ENCODE measurements around the gene KISS1R. TPM values are rescaled to one million over a fixed set of nuclear protein-coding genes. Genes with fewer than 3 reads are reported as not detected.
A peak's percentile ranks its signal among the peaks of the same experiment; 100 is the strongest.

Gene KISS1R
- total and polyA plus RNA-seq, 3 experiments from 2014 or later, result 0.49 to 2.3 (median 1.2) TPM

DNA sequence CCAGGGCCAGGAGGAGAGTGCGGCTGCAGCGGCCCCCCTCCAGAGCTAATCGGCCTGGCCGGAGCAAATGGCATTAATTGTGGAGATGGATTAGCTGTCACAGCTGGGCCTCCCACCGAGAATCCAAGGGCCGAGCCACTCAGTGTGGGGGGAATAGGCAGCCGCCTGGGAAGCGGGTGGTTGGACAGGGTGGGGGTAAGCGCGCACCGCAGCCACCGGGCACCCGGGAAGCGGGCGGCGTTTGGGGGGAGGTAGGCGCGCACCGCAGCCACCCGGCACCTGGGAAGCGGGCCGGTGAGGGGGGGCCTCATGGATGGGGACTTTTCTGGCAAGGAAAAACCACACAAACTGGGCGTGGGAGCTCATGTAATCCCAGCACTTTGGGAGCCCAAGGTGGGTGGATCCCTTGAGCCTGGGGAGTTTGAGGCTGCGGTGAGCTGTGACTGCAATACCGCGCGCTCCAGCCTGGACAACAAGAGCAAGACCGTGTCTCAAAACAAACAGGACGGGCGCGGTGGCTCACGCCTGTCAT lies 13.8 kb upstream of the KISS1R start:
- ChIA-PET CTCF (interaction anchor here (0.8 to 3.3 kb wide), 2 partner anchors 37 to 40 kb away, joined by 4 to 13 read pairs; no protein-coding TSS in a partner anchor), POLR2A (interaction anchor here (1.2 to 2.0 kb wide), 2 partner anchors 10 to 11 kb away, joined by 4 to 9 read pairs; partner anchors contain the start of genes MED16 and RNU6-9)
- no peak for DNase-seq
- Mint-ChIP-seq H3K9me3 (no peaks in the 10 kb centered on the region), H3K36me3 (peaks cover 0 to 42% (median 0%) of the 10 kb centered on the region in 3 donors), H3K4me3 (no peak overlapping the region), H3K4me1 (peaks cover 18 to 59% (median 19%) of the 10 kb centered on the region in 3 donors), H3K27me3 (no peaks in the 10 kb centered on the region), H3K27ac (no peak overlapping the region)
- Histone ChIP-seq H3K36me3 (ENCODE audit: insufficient read depth, low read length) (peaks cover 6% of the 10 kb centered on the region), H3K4me1 (ENCODE audit: insufficient read depth, low read length) (peaks cover 40% of the 10 kb centered on the region), H3K4me3 (ENCODE audit: low read length) (no peak overlapping the region), H3K27ac (ENCODE audit: low read depth, low read length) (no peak overlapping the region), H3K9me3 (ENCODE audit: low read length) (no peaks in the 10 kb centered on the region), H3K27me3 (ENCODE audit: insufficient read depth, low read length, poor library complexity, severe bottlenecking) (no peaks in the 10 kb centered on the region)

- no peak for DNase-seq
- Histone ChIP-seq H3K27me3 (ENCODE audit: insufficient read depth, low read length, poor library complexity, severe bottlenecking) (no peaks in the 10 kb centered on the region), H3K36me3 (ENCODE audit: insufficient read depth, low read length) (peaks cover 6% of the 10 kb centered on the region), H3K27ac (ENCODE audit: low read depth, low read length) (no peak overlapping the region), H3K9me3 (ENCODE audit: low read length) (no peaks in the 10 kb centered on the region), H3K4me3 (ENCODE audit: low read length) (no peak overlapping the region), H3K4me1 (ENCODE audit: insufficient read depth, low read length) (peaks cover 43% of the 10 kb centered on the region)
- POLR2A ChIA-PET, result interaction anchor here (6.2 kb wide), 1 partner anchor 10 kb away, joined by 77 read pairs; the partner anchor contains the start of genes MED16 and RNU6-9
- CTCF ChIA-PET, result interaction anchor here (1.0 to 3.3 kb wide), 2 partner anchors 16 to 41 kb away, joined by 3 to 13 read pairs; no protein-coding TSS in a partner anchor
- Mint-ChIP-seq H3K36me3 (peaks cover 2 to 38% (median 3%) of the 10 kb centered on the region in 3 donors), H3K27ac (peak overlapping the region in 5 of 8 donors; percentile 26 to 74 (median 63)), H3K4me1 (peaks cover 29 to 67% (median 30%) of the 10 kb centered on the region in 3 donors), H3K4me3 (no peak overlapping the region), H3K9me3 (peaks cover 0 to 2% (median 0%) of the 10 kb centered on the region in 5 donors), H3K27me3 (no peaks in the 10 kb centered on the region)
Observed at GRCh38 chr19:904545-904944, 12.6 kb upstream of the KISS1R start.

GRCh38 chr19:906480-906879 lies 10.7 kb upstream of the KISS1R start:
- Mint-ChIP-seq H3K9me3 (peaks cover 0 to 3% (median 0%) of the 10 kb centered on the region in 5 donors), H3K36me3 (peaks cover 4 to 30% (median 5%) of the 10 kb centered on the region in 3 donors), H3K27ac (peak overlapping the region; percentile 57 to 100 (median 94)), H3K27me3 (no peaks in the 10 kb centered on the region), H3K4me3 (peak overlapping the region in 5 of 7 donors; percentile 6 to 86 (median 33)), H3K4me1 (peaks cover 36 to 72% (median 42%) of the 10 kb centered on the region in 3 donors)
- Histone ChIP-seq H3K36me3 (ENCODE audit: insufficient read depth, low read length) (peaks cover 6% of the 10 kb centered on the region), H3K27me3 (ENCODE audit: insufficient read depth, low read length, poor library complexity, severe bottlenecking) (no peaks in the 10 kb centered on the region), H3K4me1 (ENCODE audit: insufficient read depth, low read length) (peaks cover 50% of the 10 kb centered on the region), H3K27ac (ENCODE audit: low read depth, low read length) (peak overlapping the region; percentile 20), H3K9me3 (ENCODE audit: low read length) (no peaks in the 10 kb centered on the region), H3K4me3 (ENCODE audit: low read length) (no peak overlapping the region)
- POLR2A ChIA-PET, result interaction anchor here (1.3 to 6.2 kb wide), 3 partner anchors 9 to 161 kb away, joined by 4 to 77 read pairs (median 5); partner anchors contain the start of genes ARHGAP45, MED16 and RNU6-9
- peak in 1 of 5 donors; percentile 46 for DNase-seq
- CTCF ChIA-PET, result interaction anchor here (1.0 to 5.0 kb wide), 7 partner anchors 13 to 50 kb away, joined by 3 to 50 read pairs (median 4); partner anchors contain the start of genes MED16 and RNU6-9

GRCh38 chr19:907183-907853 lies 9.8 kb upstream of the KISS1R start:
- ChIA-PET CTCF (interaction anchor here (0.8 to 5.0 kb wide), 12 partner anchors 9 to 359 kb away, joined by 3 to 50 read pairs (median 4); partner anchors contain the start of genes MED16 and RNU6-9), POLR2A (interaction anchor here (1.3 to 6.2 kb wide), 3 partner anchors 9 to 160 kb away, joined by 4 to 77 read pairs (median 5); partner anchors contain the start of genes ARHGAP45, MED16 and RNU6-9)
- H3K9me3 Mint-ChIP-seq, result peaks cover 0 to 3% (median 0%) of the 10 kb centered on the region in 5 donors
- peak overlapping the region; percentile 20 for H3K27ac ChIP-seq (ENCODE audit: low read depth, low read length)
- peak overlapping the region; percentile 24 to 100 (median 97) for H3K27ac Mint-ChIP-seq
- H3K9me3 ChIP-seq (ENCODE audit: low read length), result no peaks in the 10 kb centered on the region
- no peaks in the 10 kb centered on the region for H3K27me3 Mint-ChIP-seq
- DNase-seq, result peak in 1 of 5 donors; percentile 53
- H3K27me3 ChIP-seq (ENCODE audit: insufficient read depth, low read length, poor library complexity, severe bottlenecking), result no peaks in the 10 kb centered on the region
- peak overlapping the region in 6 of 7 donors; percentile 15 to 86 (median 47) for H3K4me3 Mint-ChIP-seq
- peaks cover 6% of the 10 kb centered on the region for H3K36me3 ChIP-seq (ENCODE audit: insufficient read depth, low read length)
- H3K36me3 Mint-ChIP-seq, result peaks cover 4 to 22% (median 5%) of the 10 kb centered on the region in 3 donors
- peaks cover 52% of the 10 kb centered on the region for H3K4me1 ChIP-seq (ENCODE audit: insufficient read depth, low read length)
- H3K4me3 ChIP-seq (ENCODE audit: low read length), result no peak overlapping the region
- peaks cover 34 to 67% (median 42%) of the 10 kb centered on the region in 3 donors for H3K4me1 Mint-ChIP-seq

DNA sequence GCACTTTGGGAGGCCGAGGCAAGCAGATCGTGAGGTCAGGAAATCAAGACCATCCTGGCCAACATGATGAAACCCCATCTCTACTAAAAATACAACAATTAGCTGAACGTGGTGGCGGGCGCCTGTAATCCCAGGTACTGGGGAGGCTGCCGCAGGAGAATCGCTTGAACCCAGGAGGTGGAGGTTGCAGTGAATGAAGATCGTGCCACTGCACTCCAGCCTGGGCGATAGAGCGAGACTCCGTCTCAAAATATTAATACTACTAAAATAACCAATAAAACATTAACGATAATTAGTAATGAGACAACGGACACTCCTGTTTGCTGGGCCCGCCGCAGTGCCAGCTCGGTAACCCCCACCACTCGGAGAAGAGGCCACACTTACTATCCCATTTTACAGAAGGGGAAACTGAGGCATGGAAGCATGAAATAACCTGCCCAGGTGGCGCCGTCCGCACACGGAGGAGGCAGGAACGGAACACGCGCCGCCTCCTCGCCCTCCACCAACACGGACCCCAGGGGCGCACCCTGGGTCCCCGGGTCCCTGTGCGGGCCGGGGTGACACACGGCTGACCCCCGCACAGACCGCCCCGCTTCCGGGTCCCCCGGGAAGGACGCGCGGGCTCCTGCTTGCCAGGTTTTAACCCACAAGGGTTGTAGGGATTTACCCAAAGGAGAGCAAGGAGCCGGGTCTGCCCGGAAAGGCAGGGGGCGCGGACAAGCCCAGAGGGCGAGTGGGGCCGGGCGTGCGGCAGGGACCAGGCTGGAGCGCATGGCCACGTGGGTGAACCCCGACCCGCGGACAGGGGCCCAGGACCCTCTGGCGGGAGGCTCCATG lies 5.7 kb upstream of the KISS1R start:
- ChIA-PET CTCF (interaction anchor here (2.8 to 5.0 kb wide), 4 partner anchors 9 to 48 kb away, joined by 6 to 50 read pairs (median 20); partner anchors contain the start of genes MED16 and RNU6-9), POLR2A (interaction anchor here (0.6 to 1.0 kb wide), 2 partner anchors 53 to 1567 kb away, joined by 3 read pairs; no protein-coding TSS in a partner anchor)
- H3K4me1 Mint-ChIP-seq, result peaks cover 32 to 50% (median 41%) of the 10 kb centered on the region in 3 donors
- peak overlapping the region; percentile 38 for H3K27ac ChIP-seq (ENCODE audit: low read depth, low read length)
- H3K4me1 ChIP-seq (ENCODE audit: insufficient read depth, low read length), result peaks cover 39% of the 10 kb centered on the region
- peak overlapping the region; percentile 78 to 97 (median 91) for H3K27ac Mint-ChIP-seq
- peak in 1 of 5 donors; percentile 63 for DNase-seq
- peaks cover 0 to 7% of the 10 kb centered on the region in 2 donors for H3K27me3 Mint-ChIP-seq
- peaks cover 0 to 3% (median 0%) of the 10 kb centered on the region in 5 donors for H3K9me3 Mint-ChIP-seq
- no peaks in the 10 kb centered on the region for H3K27me3 ChIP-seq (ENCODE audit: insufficient read depth, low read length, poor library complexity, severe bottlenecking)
- H3K4me3 ChIP-seq (ENCODE audit: low read length), result no peak overlapping the region
- H3K36me3 ChIP-seq (ENCODE audit: insufficient read depth, low read length), result no peaks in the 10 kb centered on the region
- H3K9me3 ChIP-seq (ENCODE audit: low read length), result no peaks in the 10 kb centered on the region
- peaks cover 4 to 14% (median 7%) of the 10 kb centered on the region in 3 donors for H3K36me3 Mint-ChIP-seq
- H3K4me3 Mint-ChIP-seq, result peak overlapping the region; percentile 65 to 92 (median 81)

- peaks cover 0 to 7% of the 10 kb centered on the region in 2 donors for H3K27me3 Mint-ChIP-seq
- H3K4me3 Mint-ChIP-seq, result peak overlapping the region; percentile 80 to 93 (median 86)
- ChIA-PET POLR2A (no interaction called here), CTCF (interaction anchor here (1.4 kb wide), 1 partner anchor 49 kb away, joined by 6 read pairs; no protein-coding TSS in a partner anchor)
- peak overlapping the region; percentile 70 for H3K27ac ChIP-seq (ENCODE audit: low read depth, low read length)
- peaks cover 23 to 43% (median 31%) of the 10 kb centered on the region in 3 donors for H3K4me1 Mint-ChIP-seq
- H3K9me3 ChIP-seq (ENCODE audit: low read length), result no peaks in the 10 kb centered on the region
- H3K36me3 Mint-ChIP-seq, result peaks cover 4 to 12% (median 7%) of the 10 kb centered on the region in 3 donors
- H3K27ac Mint-ChIP-seq, result peak overlapping the region; percentile 73 to 98 (median 84)
- peak in 4 of 5 donors; percentile 48 to 70 (median 56) for DNase-seq
- peaks cover 0 to 3% (median 0%) of the 10 kb centered on the region in 5 donors for H3K9me3 Mint-ChIP-seq
- H3K4me1 ChIP-seq (ENCODE audit: insufficient read depth, low read length), result peaks cover 29% of the 10 kb centered on the region
- peak overlapping the region; percentile 59 for H3K4me3 ChIP-seq (ENCODE audit: low read length)
- no peaks in the 10 kb centered on the region for H3K36me3 ChIP-seq (ENCODE audit: insufficient read depth, low read length)
- H3K27me3 ChIP-seq (ENCODE audit: insufficient read depth, low read length, poor library complexity, severe bottlenecking), result no peaks in the 10 kb centered on the region
Observed at GRCh38 chr19:912181-913079, 4.7 kb upstream of the KISS1R start.

Data from CD8-positive, alpha-beta memory T cell (primary cell).